Stimulated activated CD4-positive, alpha-beta T cell treated with anti-CD3 and anti-CD28 coated beads, Interleukin-4, amount 100 ng/mL, for 1 hour (primary cell): ENCODE measurements around the gene RYR1.
"Not testable (repeated sequence)": the region's sequence is repeated elsewhere in the genome, so short reads cannot be mapped to it uniquely, and the experiment has no call there.

Experiments used
- DNase-seq: peaks from one replicate; pipeline ENCODE4 v3.0.0-alpha.2; 2020

RYR1 gene

GRCh38 chr19:38400361-38400760 lies 33.1 kb upstream of the RYR1 start:
- DNase-seq: no peak

DNA sequence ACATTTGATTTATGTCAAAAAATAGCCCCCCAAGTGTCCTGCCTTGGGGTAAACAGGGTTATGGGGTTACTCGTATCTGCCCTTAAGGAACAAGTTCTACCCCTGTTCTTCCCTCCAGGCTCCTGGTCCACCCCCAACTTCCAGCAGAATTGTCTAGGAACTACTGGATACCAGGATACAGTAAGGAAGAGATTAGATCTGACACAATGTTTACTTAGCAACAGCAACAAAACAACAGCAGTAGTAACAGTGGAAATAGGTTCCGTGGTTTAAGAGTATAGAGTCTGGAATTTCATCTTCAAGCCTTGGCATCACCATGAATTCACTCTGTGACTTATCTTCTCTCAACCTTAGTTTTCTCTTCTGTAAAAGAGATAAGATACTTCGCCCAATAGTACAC lies 32.3 kb upstream of the RYR1 start:
- DNase-seq: no peak

GRCh38 chr19:38402623-38402966 lies 30.9 kb upstream of the RYR1 start:
- no peak for DNase-seq

DNA sequence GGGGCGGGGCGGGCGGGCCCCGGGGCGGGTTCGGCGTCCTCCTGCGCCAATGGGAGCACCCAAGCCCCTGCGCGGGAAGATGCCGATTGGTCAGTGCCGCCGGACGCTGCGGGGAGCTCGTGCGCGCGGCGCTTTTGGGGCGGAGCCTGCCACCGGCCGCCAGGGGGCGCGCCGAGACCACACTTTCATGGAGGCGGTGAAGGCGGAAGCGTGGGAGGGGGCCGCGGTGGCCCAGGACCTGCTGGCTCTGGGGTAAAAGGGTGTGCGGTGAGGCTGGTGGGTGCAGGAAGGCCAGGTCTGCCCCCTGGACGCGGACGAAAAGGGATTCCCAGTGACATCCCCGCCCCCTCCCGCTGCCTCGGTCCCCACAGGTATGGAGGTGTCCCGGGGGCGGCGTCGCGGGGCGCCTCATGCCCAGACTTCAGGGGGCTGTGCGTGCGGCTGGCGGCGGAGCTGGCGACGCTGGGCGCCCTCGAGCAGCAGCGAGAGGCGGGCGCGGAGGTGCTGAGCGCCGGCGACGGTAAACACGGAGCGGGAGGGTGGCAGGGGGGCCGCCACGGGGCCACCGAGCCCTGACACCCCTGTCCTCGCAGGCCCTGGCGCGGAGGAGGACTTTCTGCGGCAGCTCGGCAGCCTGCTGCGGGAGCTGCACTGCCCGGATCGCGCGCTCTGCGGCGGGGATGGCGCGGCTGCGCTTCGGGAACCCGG lies 30.4 kb upstream of the RYR1 start, which contains the start of gene FAM98C:
FAM98C (plus strand) TSS at position 127 of the 708 bp plus-strand sequence; CDS start at position 188, 61 bp downstream.
- DNase-seq: peak; percentile 97

DNA sequence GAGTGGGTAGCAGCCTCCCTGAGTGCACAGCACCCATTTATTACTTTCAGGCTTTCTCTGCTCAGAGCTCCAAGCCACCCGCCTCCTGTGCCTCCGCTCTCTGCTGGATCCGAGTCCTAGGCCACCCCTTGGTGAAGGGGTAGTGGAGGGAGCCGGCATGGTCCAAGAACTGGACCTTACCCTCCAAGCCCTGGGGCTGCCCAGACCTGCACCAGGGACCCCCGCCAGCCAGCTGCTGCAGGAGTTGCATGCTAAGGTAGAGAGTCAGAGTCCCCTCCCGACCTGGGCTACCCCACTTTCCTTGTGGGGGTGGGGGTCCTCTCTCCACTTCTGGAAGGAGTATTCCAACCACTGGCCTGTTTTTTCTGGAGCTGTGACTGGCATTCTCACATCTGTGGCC lies 28.6 kb upstream of the RYR1 start:
- no peak for DNase-seq

DNA sequence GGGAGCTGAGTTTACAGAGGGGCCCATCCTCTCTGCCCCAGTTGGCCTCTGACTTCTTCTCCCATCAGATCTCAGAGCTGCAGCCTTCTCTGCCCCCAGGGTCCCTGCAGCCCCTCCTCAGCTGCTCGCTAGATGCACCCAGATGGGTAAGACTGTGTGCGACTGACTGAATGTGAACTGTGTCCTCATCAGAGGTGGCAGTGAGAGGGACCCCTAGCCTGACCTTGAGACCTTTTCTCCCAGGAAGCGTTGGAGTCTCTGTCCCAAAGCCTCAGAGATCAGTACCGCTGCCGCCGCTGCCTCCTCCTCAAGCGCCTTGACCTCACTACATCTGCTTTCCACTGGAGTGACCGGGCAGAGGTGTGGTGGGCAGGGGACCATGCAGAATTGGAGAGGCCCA lies 28.2 kb upstream of the RYR1 start:
- no peak for DNase-seq

GRCh38 chr19:38409631-38410133 lies 23.8 kb upstream of the RYR1 start:
- DNase-seq: no peak

- DNase-seq: not testable (repeated sequence)
These were observed 23.1 kb upstream of the RYR1 start for GRCh38 chr19:38410407-38410806.

GRCh38 chr19:38411041-38411712 lies 22.3 kb upstream of the RYR1 start:
- DNase-seq: no peak

- not testable (repeated sequence) for DNase-seq
These were observed 21.6 kb upstream of the RYR1 start for GRCh38 chr19:38411898-38412297.

DNA sequence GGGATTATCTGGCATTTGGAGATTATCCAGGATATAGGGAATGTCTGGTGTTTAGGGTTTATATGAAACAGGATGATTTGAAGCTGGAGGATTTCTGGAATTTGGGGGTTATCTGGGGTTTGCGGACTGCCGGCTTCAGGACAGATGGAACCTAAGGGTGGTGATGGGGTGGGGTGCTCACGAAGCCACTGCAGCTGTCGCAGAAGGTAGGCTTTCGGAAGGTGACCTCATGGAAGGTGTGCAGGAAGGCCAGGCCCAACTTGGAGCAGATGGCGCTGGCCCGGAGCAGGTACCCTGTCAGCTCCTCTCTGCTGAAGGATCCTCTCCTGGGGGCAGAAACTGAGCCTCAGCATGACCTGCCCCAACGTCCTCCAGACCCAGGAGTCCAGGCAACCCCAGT lies 21.0 kb upstream of the RYR1 start:
- DNase-seq: no peak

DNA sequence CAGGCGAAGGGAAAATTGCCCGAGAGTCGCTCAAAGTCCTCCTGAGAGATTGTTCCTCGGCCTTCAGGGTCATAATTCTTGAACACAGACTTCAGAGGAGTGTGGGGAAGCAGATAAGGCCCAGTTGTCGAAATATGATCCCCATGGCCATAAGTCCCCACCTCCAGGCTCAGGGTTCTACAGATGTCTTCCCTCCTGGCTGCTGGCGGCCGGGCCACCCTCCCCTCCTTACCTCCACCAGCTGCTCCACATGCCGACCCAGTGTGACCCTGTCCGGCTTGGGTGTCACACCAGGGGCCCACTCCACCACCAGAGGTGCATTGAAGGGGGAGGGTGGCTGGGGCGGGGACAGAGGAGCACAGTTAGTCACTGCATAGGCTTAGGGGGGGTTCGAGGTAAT lies 20.5 kb upstream of the RYR1 start:
- no peak for DNase-seq

DNA sequence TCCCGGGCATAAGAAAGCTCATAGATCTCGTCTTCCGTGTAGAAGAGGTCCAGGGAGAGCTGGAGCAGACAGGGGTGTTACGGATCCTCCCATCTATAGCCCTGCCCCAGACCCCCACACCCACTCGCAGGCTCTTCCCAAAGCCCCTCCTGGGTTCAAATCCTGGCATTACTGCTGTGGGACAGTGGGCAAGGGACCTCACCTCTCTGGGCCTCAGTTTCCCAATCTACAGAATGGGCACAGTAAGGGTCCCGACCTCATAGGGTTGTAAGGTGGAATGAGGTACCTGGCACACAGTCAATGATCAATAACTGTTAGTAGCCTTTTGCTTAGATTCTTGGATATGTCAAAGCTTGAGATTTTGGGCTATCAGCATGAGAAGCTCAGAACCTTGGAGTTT lies 20.1 kb upstream of the RYR1 start:
- DNase-seq: no peak

- DNase-seq: no peak
These were observed 16.3 kb upstream of the RYR1 start for GRCh38 chr19:38417146-38417543.

GRCh38 chr19:38417544-38418506 lies 15.7 kb upstream of the RYR1 start:
- peak; percentile 59 for DNase-seq

- no peak for DNase-seq
These were observed 12.6 kb upstream of the RYR1 start for GRCh38 chr19:38420935-38421334.

DNA sequence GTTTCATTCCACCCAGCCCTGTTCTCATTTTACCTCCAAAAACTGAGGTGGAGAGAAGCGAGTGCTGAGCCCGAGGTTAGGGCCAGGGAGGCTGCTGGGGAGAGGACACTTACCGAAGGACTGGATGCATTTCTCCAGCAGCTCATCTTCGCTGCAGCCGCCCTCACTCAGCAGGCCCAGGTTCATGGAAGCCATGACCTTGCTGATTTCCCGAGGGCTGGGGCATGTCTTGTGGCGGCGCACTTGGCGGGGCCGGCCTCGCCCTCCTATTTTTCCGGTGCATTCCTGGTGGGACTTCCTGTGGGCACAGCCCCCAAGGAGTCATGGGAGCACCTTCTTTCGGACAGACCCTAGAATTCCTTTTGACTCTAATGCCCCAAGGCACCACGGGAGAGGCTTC lies 11.6 kb upstream of the RYR1 start:
- no peak for DNase-seq

GRCh38 chr19:38422438-38422837 lies 11.1 kb upstream of the RYR1 start:
- no peak for DNase-seq

- no peak for DNase-seq
These were observed 9.2 kb upstream of the RYR1 start for GRCh38 chr19:38424272-38424671.

DNA sequence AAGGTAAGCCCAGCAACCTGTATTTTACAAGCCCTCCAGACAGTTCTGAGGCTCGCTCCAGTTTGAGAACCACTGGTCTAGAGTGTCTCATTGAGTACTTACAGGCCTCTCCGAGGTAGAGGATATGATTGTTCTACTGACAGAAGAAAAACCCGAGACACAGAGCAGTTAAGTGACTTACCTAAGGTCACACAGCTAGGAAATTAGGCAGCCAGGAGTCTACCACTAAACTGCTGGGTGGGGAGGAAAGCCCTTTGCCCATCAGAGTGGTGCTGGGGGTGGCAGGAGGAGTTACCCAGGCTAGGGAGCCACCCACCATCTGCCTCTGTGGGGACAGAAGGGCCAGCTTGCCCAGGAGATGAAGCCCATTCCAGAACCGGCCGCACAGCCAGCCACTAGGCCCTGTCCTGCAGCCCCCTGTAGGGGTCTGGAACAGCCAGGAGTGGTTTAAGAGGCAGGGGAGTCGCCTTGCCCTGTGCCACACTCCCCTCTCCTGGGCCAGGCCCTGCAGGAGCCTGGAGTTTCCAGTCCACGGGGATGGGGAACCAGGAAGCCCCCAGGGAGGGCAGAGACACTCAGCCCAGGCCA lies 8.2 kb upstream of the RYR1 start:
- no peak for DNase-seq

- DNase-seq: peak; percentile 64
These were observed 7.6 kb upstream of the RYR1 start, which contains the start of gene RASGRP4 for GRCh38 chr19:38425810-38426466. TSS of gene RASGRP4 (minus strand) at chr19:38426219. CDS start at chr19:38426091, 128 bp downstream.

DNA sequence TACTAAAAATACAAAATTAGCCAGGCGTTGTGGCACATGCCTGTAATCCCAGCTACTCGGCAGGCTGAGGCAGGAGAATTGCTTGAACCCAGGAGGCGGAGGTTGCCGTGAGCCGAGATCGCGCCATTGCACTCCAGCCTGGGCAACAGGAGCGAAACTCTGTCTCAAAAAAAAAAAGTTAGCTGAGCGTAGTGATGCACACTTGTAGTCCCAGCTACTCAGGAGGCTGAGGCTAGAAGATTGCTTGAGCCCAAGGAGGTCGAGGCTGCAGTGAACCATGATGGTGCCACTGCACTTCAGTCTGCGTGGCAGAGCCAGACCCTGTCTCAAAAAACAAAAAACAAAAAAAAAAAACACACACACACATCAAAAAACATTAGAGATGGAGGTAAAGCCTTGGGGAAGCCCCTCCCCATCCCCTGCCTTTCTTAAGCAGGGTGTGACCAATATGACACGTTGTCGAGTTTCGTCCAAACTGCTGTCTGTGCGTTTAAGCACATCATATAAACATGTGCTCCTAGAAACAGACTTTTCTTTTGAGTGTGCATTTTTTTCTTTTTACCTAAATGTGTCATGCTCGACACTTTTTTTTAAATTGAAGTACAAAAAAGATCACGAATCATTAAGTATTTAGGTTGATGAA lies 6.3 kb upstream of the RYR1 start:
- peak; percentile 56 for DNase-seq
